ENCODE data around the gene CCDC138.

- no peak for TF ChIP-seq CTCF (IDR thresholded peaks at IDR 0.05)
- no peak for TF ChIP-seq TCF7L2 (IDR thresholded peaks at IDR 0.05; ENCODE audit: low read depth, low read length)
Observed at GRCh38 chr2:108837198-108837597, 50.6 kb downstream of the CCDC138 start.
